PC-3 (cell line): ENCODE data around the gene USP54. TPM values are rescaled to one million over a fixed set of nuclear protein-coding genes. Genes with fewer than 3 reads are reported as not detected.

ENCODE experiments used
- ATAC-seq: fragments of 200-7000 bp; cut with Tn5 transposase; 2 replicates; pipeline ENCODE4 v1.9.1; 2020; ENCODE audit warnings: mild to moderate bottlenecking, moderate library complexity
- BruUV-seq: library from RNA; stranded (reverse); fragments of 400-500 nt; replicated peaks from 2 replicates; lab custom pipeline; 2021; lab: Mats Ljungman, UMichigan
- CTCF ChIA-PET: fragments of 300-600 bp; sonication (Branson Sonifier 250); formaldehyde crosslinking; loops from one replicate; lab custom pipeline; 2022; ENCODE audit warnings: antibody characterized with exemption; lab: Charles Lee
- POLR2A ChIA-PET: fragments of 300-600 bp; sonication (Branson Sonifier 250); formaldehyde crosslinking; loops from one replicate; lab custom pipeline; 2022; ENCODE audit warnings: antibody characterized with exemption; ENCODE audit not compliant: unreplicated experiment; lab: Charles Lee
- DNase-seq: peaks from one replicate; pipeline ENCODE4 v3.0.0-alpha.2; 2015
- H2AFZ ChIP-seq: fragments of 300-600 bp; sonication (generic); 2 replicates; pipeline ENCODE4 v1.6.0; 2016; ENCODE audit warnings: antibody characterized with exemption, low read length
- H3F3A ChIP-seq: fragments of 300-600 bp; sonication (generic); one replicate; pipeline ENCODE4 v1.6.0; 2017; ENCODE audit warnings: antibody characterized with exemption, low read length, control low read depth, mild to moderate bottlenecking; ENCODE audit not compliant: unreplicated experiment
- H3K27ac ChIP-seq: fragments of 300-600 bp; sonication (generic); 2 replicates; pipeline ENCODE4 v1.5.1; 2016; ENCODE audit warnings: mild to moderate bottlenecking, low read length
- H3K27me3 ChIP-seq: fragments of 300-600 bp; sonication (generic); 2 replicates; pipeline ENCODE4 v1.6.1; 2016; ENCODE audit warnings: low read length, mixed read lengths
- H3K36me3 ChIP-seq: fragments of 300-600 bp; sonication (generic); 2 replicates; pipeline ENCODE4 v1.6.1; 2016; ENCODE audit warnings: low read depth, mixed run types, low read length, mixed read lengths
- H3K4me1 ChIP-seq: fragments of 300-600 bp; sonication (generic); 2 replicates; pipeline ENCODE4 v1.5.1; 2016; ENCODE audit warnings: low read length; ENCODE audit not compliant: insufficient read depth
- H3K4me2 ChIP-seq: fragments of 300-600 bp; sonication (generic); 2 replicates; pipeline ENCODE4 v1.6.0; 2016; ENCODE audit warnings: low read length
- H3K4me3 ChIP-seq: fragments of 300-600 bp; sonication (generic); 2 replicates; pipeline ENCODE4 v1.5.1; 2016; ENCODE audit warnings: mild to moderate bottlenecking, low read length, mixed read lengths
- H3K79me2 ChIP-seq: fragments of 300-600 bp; sonication (generic); 2 replicates; pipeline ENCODE4 v1.6.1; 2017; ENCODE audit warnings: low read length, mixed read lengths
- H3K9ac ChIP-seq: fragments of 300-600 bp; sonication (generic); 2 replicates; pipeline ENCODE4 v1.6.0; 2016; ENCODE audit warnings: mild to moderate bottlenecking, low read length
- H3K9me2 ChIP-seq: fragments of 300-600 bp; sonication (generic); replicated peaks from 2 replicates; pipeline ENCODE4 v1.6.1; 2016; ENCODE audit warnings: mixed run types, low read length, mixed read lengths
- H3K9me3 ChIP-seq: fragments of 300-600 bp; sonication (generic); 2 replicates; pipeline ENCODE4 v1.6.1; 2016; ENCODE audit warnings: low read length, mixed read lengths
- H4K20me1 ChIP-seq: fragments of 300-600 bp; sonication (generic); 2 replicates; pipeline ENCODE4 v1.6.1; 2016; ENCODE audit warnings: low read length, mixed read lengths
- CTCF ChIP-seq: fragments of 300-600 bp; sonication (generic); conservative IDR thresholded peaks from 2 replicates; pipeline ENCODE4 v1.5.1; 2017; ENCODE audit warnings: antibody characterized with exemption, low read depth, mild to moderate bottlenecking, low read length
- EZH2 ChIP-seq: fragments of 300-600 bp; sonication (generic); IDR thresholded peaks from one replicate; pipeline ENCODE4 v1.6.1; 2017; ENCODE audit warnings: antibody characterized with exemption, mild to moderate bottlenecking, low read length; ENCODE audit not compliant: unreplicated experiment
- EZH2phosphoT487 ChIP-seq: fragments of 300-600 bp; sonication (generic); IDR thresholded peaks from 2 replicates; pipeline ENCODE4 v1.6.1; 2018; ENCODE audit warnings: mild to moderate bottlenecking, antibody characterized with exemption, low read length, borderline replicate concordance
- intact Hi-C: fragments of 100-400 bp; cut with micrococcal nuclease; formaldehyde crosslinking; loops from 2 replicates; pipeline ENCODE4 v1.9.0; 2023
- total RNA-seq: library from RNA; depleted of rRNA; stranded (reverse); fragments of >200 nt; gene quantifications from 2 replicates; pipeline ENCODE4 v1.2.3, GENCODE V29; 2014

The USP54 gene
- total RNA-seq, 1 experiment from 2014 or later = 43.7 TPM

DNA sequence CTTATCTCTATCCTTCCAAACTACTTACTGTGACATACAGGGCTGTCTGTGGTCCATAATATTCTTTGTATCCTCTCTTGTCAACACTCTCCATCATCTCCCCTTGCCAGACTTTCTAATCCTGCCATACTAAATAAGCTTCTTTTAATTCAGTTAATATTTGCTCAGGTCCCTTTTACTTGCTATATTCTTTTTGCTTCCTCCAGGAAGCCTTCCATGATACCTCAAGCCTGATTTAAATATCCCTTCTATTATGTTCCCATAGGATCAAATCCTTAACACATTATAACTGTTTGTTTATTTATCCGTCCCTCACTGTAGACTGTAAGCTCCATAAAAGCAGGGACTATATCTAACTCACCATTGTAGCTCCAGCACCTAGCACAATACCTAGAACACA, 88.1 kb downstream of the USP54 start:
- TF ChIP-seq EZH2 (no peak), CTCF (no peak), EZH2phosphoT487 (no peak)
- POLR2A ChIA-PET = no interaction called here
- CTCF ChIA-PET = interaction anchor here (0.6 kb wide), 1 partner anchor 125 kb away, joined by 5 read pairs; no protein-coding TSS in a partner anchor

GRCh38 chr10:73501651-73502050, 89.5 kb downstream of the USP54 start:
- H2AFZ ChIP-seq = no peak overlapping the region
- no peak overlapping the region for H3K4me2 ChIP-seq

More for the DNA sequence above, 88.1 kb downstream of the USP54 start:
- Histone ChIP-seq H3K9ac (no peak overlapping the region), H3K79me2 (no peaks in the 10 kb centered on the region), H3F3A (no peaks in the 10 kb centered on the region), H2AFZ (no peak overlapping the region), H3K9me2 (no peaks in the 10 kb centered on the region), H3K4me3 (no peak overlapping the region), H3K27ac (no peak overlapping the region), H3K36me3 (peaks cover 15% of the 10 kb centered on the region; the same call in 1 of the 2 replicates), H3K4me1 (peaks cover 6% of the 10 kb centered on the region), H4K20me1 (no peaks in the 10 kb centered on the region), H3K27me3 (no peaks in the 10 kb centered on the region), H3K9me3 (no peaks in the 10 kb centered on the region), H3K4me2 (no peak overlapping the region)
- BruUV-seq = no TSS peak
- ATAC-seq = no peak
- intact Hi-C loops = no loop called here
- no peak for DNase-seq

More at GRCh38 chr10:73501651-73502050, 89.5 kb downstream of the USP54 start:
- TF ChIP-seq EZH2phosphoT487 (no peak), EZH2 (no peak), CTCF (no peak)
- Histone ChIP-seq H3K9ac (no peak overlapping the region), H3K27me3 (no peaks in the 10 kb centered on the region), H4K20me1 (no peaks in the 10 kb centered on the region), H3K36me3 (peaks cover 25% of the 10 kb centered on the region; the same call in 1 of the 2 replicates), H3K27ac (no peak overlapping the region), H3K4me1 (peaks cover 11% of the 10 kb centered on the region), H3F3A (no peaks in the 10 kb centered on the region), H3K79me2 (peaks cover 6% of the 10 kb centered on the region), H3K4me3 (no peak overlapping the region), H3K9me3 (no peaks in the 10 kb centered on the region), H3K9me2 (no peaks in the 10 kb centered on the region)
- ChIA-PET POLR2A (interaction anchor here (0.6 kb wide), 4 partner anchors 60 to 551 kb away, joined by 3 to 8 read pairs (median 4); no protein-coding TSS in a partner anchor), CTCF (no interaction called here)
- DNase-seq (no peak), ATAC-seq (peak; percentile 55)
- BruUV-seq = no TSS peak
- intact Hi-C loops = no loop called here
